ENCODE data around the gene TCN2. TPM values are rescaled to one million over a fixed set of nuclear protein-coding genes. Genes with fewer than 3 reads are reported as not detected.
"Not testable (repeated sequence)": the region's sequence is repeated elsewhere in the genome, so short reads cannot be mapped to it uniquely, and the experiment has no call there.

The TCN2 gene
- polyA plus RNA-seq, 4 donors = 8.7 to 52.5 (median 16.2) TPM

- Histone ChIP-seq H3K27me3 (ENCODE audit: control insufficient read depth in 3 of 3, insufficient read depth in 3 of 3, low read length in 3 of 3) (peaks cover 0 to 3% (median 0%) of the 10 kb centered on the region in 3 donors), H3K4me3 (ENCODE audit: low read depth in 1 of 3, low read length in 3 of 3) (no peak overlapping the region), H3K4me1 (ENCODE audit: control insufficient read depth in 3 of 3, insufficient read depth in 2 of 3, low read depth in 1 of 3, low read length in 2 of 3) (peaks cover 0 to 47% (median 18%) of the 10 kb centered on the region in 3 donors), H3K27ac (ENCODE audit: low read depth in 1 of 3, low read length in 2 of 3) (no peak overlapping the region), H3K9me3 (ENCODE audit: control insufficient read depth in 2 of 2, insufficient read depth in 1 of 2, low read depth in 1 of 2, low read length in 1 of 2) (no peaks in the 10 kb centered on the region), H3K36me3 (ENCODE audit: control insufficient read depth in 3 of 3, insufficient read depth in 2 of 3, low read depth in 1 of 3, low read length in 3 of 3) (peaks cover 0 to 42% (median 0%) of the 10 kb centered on the region in 3 donors)
- no peak for FAIRE-seq
- WGBS, 3 donors = 76 to 91% (median 79%) methylated on average over 8 of the region's 8 CpGs
- no peak for DNase-seq
Observed at GRCh38 chr22:30564045-30564760, 42.8 kb upstream of the TCN2 start.

- no peaks in the 10 kb centered on the region for H3K9me3 ChIP-seq (ENCODE audit: control insufficient read depth in 2 of 2, insufficient read depth in 1 of 2, low read depth in 1 of 2, low read length in 1 of 2)
- no peak for FAIRE-seq
- no peak overlapping the region for H3K27ac ChIP-seq (ENCODE audit: low read depth in 1 of 3, low read length in 2 of 3)
- no peak overlapping the region for H3K4me3 ChIP-seq (ENCODE audit: low read depth in 1 of 3, low read length in 3 of 3)
- 47 to 76% (median 62%) methylated on average over 3 of the region's 3 CpGs for WGBS, 3 donors
- H3K4me1 ChIP-seq (ENCODE audit: control insufficient read depth in 3 of 3, insufficient read depth in 2 of 3, low read depth in 1 of 3, low read length in 2 of 3) = peaks cover 0 to 43% (median 18%) of the 10 kb centered on the region in 3 donors
- no peak for DNase-seq
- H3K27me3 ChIP-seq (ENCODE audit: control insufficient read depth in 3 of 3, insufficient read depth in 3 of 3, low read length in 3 of 3) = peaks cover 0 to 3% (median 0%) of the 10 kb centered on the region in 3 donors
- H3K36me3 ChIP-seq (ENCODE audit: control insufficient read depth in 3 of 3, insufficient read depth in 2 of 3, low read depth in 1 of 3, low read length in 3 of 3) = peaks cover 0 to 43% (median 0%) of the 10 kb centered on the region in 3 donors
Observed at GRCh38 chr22:30564761-30565119, 42.2 kb upstream of the TCN2 start.

GRCh38 chr22:30565341-30565740, 41.6 kb upstream of the TCN2 start:
- Histone ChIP-seq H3K4me3 (ENCODE audit: low read depth in 1 of 3, low read length in 3 of 3) (no peak overlapping the region), H3K36me3 (ENCODE audit: control insufficient read depth in 3 of 3, insufficient read depth in 2 of 3, low read depth in 1 of 3, low read length in 3 of 3) (peaks cover 0 to 42% (median 0%) of the 10 kb centered on the region in 3 donors), H3K27me3 (ENCODE audit: control insufficient read depth in 3 of 3, insufficient read depth in 3 of 3, low read length in 3 of 3) (peaks cover 0 to 3% (median 0%) of the 10 kb centered on the region in 3 donors), H3K27ac (ENCODE audit: low read depth in 1 of 3, low read length in 2 of 3) (peak overlapping the region; percentile 33 to 94 (median 77)), H3K9me3 (ENCODE audit: control insufficient read depth in 2 of 2, insufficient read depth in 1 of 2, low read depth in 1 of 2, low read length in 1 of 2) (no peaks in the 10 kb centered on the region), H3K4me1 (ENCODE audit: control insufficient read depth in 3 of 3, insufficient read depth in 2 of 3, low read depth in 1 of 3, low read length in 2 of 3) (peaks cover 0 to 37% (median 18%) of the 10 kb centered on the region in 3 donors)
- FAIRE-seq = no peak
- DNase-seq = no peak
- WGBS, 3 donors = 78 to 79% (median 78%) methylated on average over 4 of the region's 4 CpGs

GRCh38 chr22:30566125-30566524, 40.8 kb upstream of the TCN2 start:
- Histone ChIP-seq H3K9me3 (ENCODE audit: control insufficient read depth in 2 of 2, insufficient read depth in 1 of 2, low read depth in 1 of 2, low read length in 1 of 2) (no peaks in the 10 kb centered on the region), H3K27me3 (ENCODE audit: control insufficient read depth in 3 of 3, insufficient read depth in 3 of 3, low read length in 3 of 3) (peaks cover 0 to 3% (median 0%) of the 10 kb centered on the region in 3 donors), H3K4me1 (ENCODE audit: control insufficient read depth in 3 of 3, insufficient read depth in 2 of 3, low read depth in 1 of 3, low read length in 2 of 3) (peaks cover 0 to 33% (median 18%) of the 10 kb centered on the region in 3 donors), H3K4me3 (ENCODE audit: low read depth in 1 of 3, low read length in 3 of 3) (no peak overlapping the region), H3K27ac (ENCODE audit: low read depth in 1 of 3, low read length in 2 of 3) (peak overlapping the region; percentile 33 to 94 (median 83)), H3K36me3 (ENCODE audit: control insufficient read depth in 3 of 3, insufficient read depth in 2 of 3, low read depth in 1 of 3, low read length in 3 of 3) (peaks cover 0 to 45% (median 0%) of the 10 kb centered on the region in 3 donors)
- 13 to 50% (median 40%) methylated on average over 7 of the region's 7 CpGs for WGBS, 3 donors
- DNase-seq (peak; percentile 94 to 98), FAIRE-seq (no peak)

GRCh38 chr22:30567277-30567676, 39.7 kb upstream of the TCN2 start:
- H3K27ac ChIP-seq (ENCODE audit: low read depth in 1 of 3, low read length in 2 of 3) = peak overlapping the region in 1 of 3 donors; percentile 60
- H3K4me3 ChIP-seq (ENCODE audit: low read depth in 1 of 3, low read length in 3 of 3); H3K27me3 ChIP-seq (ENCODE audit: control insufficient read depth in 3 of 3, insufficient read depth in 3 of 3, low read length in 3 of 3); H3K9me3 ChIP-seq (ENCODE audit: control insufficient read depth in 2 of 2, insufficient read depth in 1 of 2, low read depth in 1 of 2, low read length in 1 of 2); FAIRE-seq; DNase-seq: not testable (repeated sequence)
- H3K36me3 ChIP-seq (ENCODE audit: control insufficient read depth in 3 of 3, insufficient read depth in 2 of 3, low read depth in 1 of 3, low read length in 3 of 3) = peaks cover 0 to 42% (median 0%) of the 10 kb centered on the region in 3 donors
- 88 to 94% (median 90%) methylated on average over 6 of the region's 6 CpGs for WGBS, 3 donors
- H3K4me1 ChIP-seq (ENCODE audit: control insufficient read depth in 3 of 3, insufficient read depth in 2 of 3, low read depth in 1 of 3, low read length in 2 of 3) = peaks cover 0 to 32% (median 8%) of the 10 kb centered on the region in 3 donors

- no peak for FAIRE-seq
- Histone ChIP-seq H3K9me3 (ENCODE audit: control insufficient read depth in 2 of 2, insufficient read depth in 1 of 2, low read depth in 1 of 2, low read length in 1 of 2) (no peaks in the 10 kb centered on the region), H3K36me3 (ENCODE audit: control insufficient read depth in 3 of 3, insufficient read depth in 2 of 3, low read depth in 1 of 3, low read length in 3 of 3) (peaks cover 0 to 35% (median 0%) of the 10 kb centered on the region in 3 donors), H3K4me3 (ENCODE audit: low read depth in 1 of 3, low read length in 3 of 3) (no peak overlapping the region), H3K27ac (ENCODE audit: low read depth in 1 of 3, low read length in 2 of 3) (peak overlapping the region in 1 of 3 donors; percentile 48), H3K4me1 (ENCODE audit: control insufficient read depth in 3 of 3, insufficient read depth in 2 of 3, low read depth in 1 of 3, low read length in 2 of 3) (peaks cover 0 to 42% (median 8%) of the 10 kb centered on the region in 3 donors), H3K27me3 (ENCODE audit: control insufficient read depth in 3 of 3, insufficient read depth in 3 of 3, low read length in 3 of 3) (peaks cover 0 to 3% (median 0%) of the 10 kb centered on the region in 3 donors)
- DNase-seq = no peak
- 75 to 87% (median 85%) methylated on average over 10 of the region's 10 CpGs for WGBS, 3 donors
Observed at GRCh38 chr22:30568137-30568805, 38.7 kb upstream of the TCN2 start.

GRCh38 chr22:30569674-30570202, 37.2 kb upstream of the TCN2 start:
- peaks cover 0 to 26% (median 0%) of the 10 kb centered on the region in 3 donors for H3K36me3 ChIP-seq (ENCODE audit: control insufficient read depth in 3 of 3, insufficient read depth in 2 of 3, low read depth in 1 of 3, low read length in 3 of 3)
- H3K27ac ChIP-seq (ENCODE audit: low read depth in 1 of 3, low read length in 2 of 3) = no peak overlapping the region
- WGBS, 3 donors = 91 to 94% (median 92%) methylated on average over 10 of the region's 10 CpGs
- H3K9me3 ChIP-seq (ENCODE audit: control insufficient read depth in 2 of 2, insufficient read depth in 1 of 2, low read depth in 1 of 2, low read length in 1 of 2) = no peaks in the 10 kb centered on the region
- H3K4me3 ChIP-seq (ENCODE audit: low read depth in 1 of 3, low read length in 3 of 3) = no peak overlapping the region
- FAIRE-seq = no peak
- peaks cover 0 to 50% (median 8%) of the 10 kb centered on the region in 3 donors for H3K4me1 ChIP-seq (ENCODE audit: control insufficient read depth in 3 of 3, insufficient read depth in 2 of 3, low read depth in 1 of 3, low read length in 2 of 3)
- peaks cover 0 to 3% (median 0%) of the 10 kb centered on the region in 3 donors for H3K27me3 ChIP-seq (ENCODE audit: control insufficient read depth in 3 of 3, insufficient read depth in 3 of 3, low read length in 3 of 3)
- no peak for DNase-seq

- peak overlapping the region in 1 of 3 donors; percentile 44 for H3K4me3 ChIP-seq (ENCODE audit: low read depth in 1 of 3, low read length in 3 of 3)
- no peak for FAIRE-seq
Observed at GRCh38 chr22:30572210-30572609, 34.8 kb upstream of the TCN2 start.

More at GRCh38 chr22:30572210-30572609, 34.8 kb upstream of the TCN2 start:
- peaks cover 0 to 3% (median 0%) of the 10 kb centered on the region in 3 donors for H3K27me3 ChIP-seq (ENCODE audit: control insufficient read depth in 3 of 3, insufficient read depth in 3 of 3, low read length in 3 of 3)
- DNase-seq = no peak
- H3K9me3 ChIP-seq (ENCODE audit: control insufficient read depth in 2 of 2, insufficient read depth in 1 of 2, low read depth in 1 of 2, low read length in 1 of 2) = no peaks in the 10 kb centered on the region
- WGBS, 3 donors = 76 to 83% (median 82%) methylated on average over 6 of the region's 6 CpGs
- H3K27ac ChIP-seq (ENCODE audit: low read depth in 1 of 3, low read length in 2 of 3) = peak overlapping the region; percentile 45 to 91 (median 85)
- H3K36me3 ChIP-seq (ENCODE audit: control insufficient read depth in 3 of 3, insufficient read depth in 2 of 3, low read depth in 1 of 3, low read length in 3 of 3) = peaks cover 0 to 44% (median 3%) of the 10 kb centered on the region in 3 donors
- H3K4me1 ChIP-seq (ENCODE audit: control insufficient read depth in 3 of 3, insufficient read depth in 2 of 3, low read depth in 1 of 3, low read length in 2 of 3) = peaks cover 0 to 34% (median 6%) of the 10 kb centered on the region in 3 donors
